Epithelial cell of esophagus (primary cell): Measurements from ENCODE around the gene GSTM1.

Experiments used
- DNase-seq: peaks from one replicate; pipeline ENCODE4 v3.0.0; 2010; ENCODE audit warnings: low read depth
- H3K4me3 ChIP-seq: 2 replicates; pipeline ENCODE4 v1.5.1; 2011; ENCODE audit warnings: mild to moderate bottlenecking, low read length, control low read depth
- TF ChIP-seq, protein P1 (sequence below): IDR thresholded peaks from 2 replicates; pipeline ENCODE4 v1.5.1; 2011; ENCODE audit warnings: low read depth, mild to moderate bottlenecking, low read length, control low read depth, inconsistent platforms; ENCODE audit not compliant: insufficient read depth; ENCODE audit errors: missing control alignments

The GSTM1 gene

GRCh38 chr1:109714661-109715372 lies 27.2 kb downstream of the GSTM1 start:
- H3K4me3 ChIP-seq: no peak overlapping the region
- TF ChIP-seq, protein P1, sequence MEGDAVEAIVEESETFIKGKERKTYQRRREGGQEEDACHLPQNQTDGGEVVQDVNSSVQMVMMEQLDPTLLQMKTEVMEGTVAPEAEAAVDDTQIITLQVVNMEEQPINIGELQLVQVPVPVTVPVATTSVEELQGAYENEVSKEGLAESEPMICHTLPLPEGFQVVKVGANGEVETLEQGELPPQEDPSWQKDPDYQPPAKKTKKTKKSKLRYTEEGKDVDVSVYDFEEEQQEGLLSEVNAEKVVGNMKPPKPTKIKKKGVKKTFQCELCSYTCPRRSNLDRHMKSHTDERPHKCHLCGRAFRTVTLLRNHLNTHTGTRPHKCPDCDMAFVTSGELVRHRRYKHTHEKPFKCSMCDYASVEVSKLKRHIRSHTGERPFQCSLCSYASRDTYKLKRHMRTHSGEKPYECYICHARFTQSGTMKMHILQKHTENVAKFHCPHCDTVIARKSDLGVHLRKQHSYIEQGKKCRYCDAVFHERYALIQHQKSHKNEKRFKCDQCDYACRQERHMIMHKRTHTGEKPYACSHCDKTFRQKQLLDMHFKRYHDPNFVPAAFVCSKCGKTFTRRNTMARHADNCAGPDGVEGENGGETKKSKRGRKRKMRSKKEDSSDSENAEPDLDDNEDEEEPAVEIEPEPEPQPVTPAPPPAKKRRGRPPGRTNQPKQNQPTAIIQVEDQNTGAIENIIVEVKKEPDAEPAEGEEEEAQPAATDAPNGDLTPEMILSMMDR: no peak
- no peak for DNase-seq

DNA sequence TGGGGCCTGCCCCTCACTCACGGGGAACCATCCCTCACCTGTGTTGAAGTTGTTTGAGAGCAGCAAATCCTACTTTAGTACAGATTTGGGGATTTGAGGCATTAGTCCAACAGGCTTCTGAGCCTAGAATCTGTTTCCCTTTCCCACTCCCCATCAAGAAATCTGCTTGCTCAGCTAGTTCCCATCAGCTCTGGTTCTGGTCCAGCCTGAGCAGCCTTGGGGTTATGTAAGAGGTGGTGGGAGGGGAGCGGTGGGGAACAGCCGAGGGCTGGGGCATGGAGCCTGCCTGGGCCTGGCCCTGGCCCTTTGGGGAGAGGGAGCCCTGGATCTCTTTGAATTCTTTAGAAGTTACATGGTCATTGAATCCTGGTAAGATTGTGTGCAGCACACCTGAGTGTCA lies 28.5 kb downstream of the GSTM1 start:
- DNase-seq: no peak
- TF ChIP-seq, protein P1: no peak
- H3K4me3 ChIP-seq: no peak overlapping the region

- no peak overlapping the region for H3K4me3 ChIP-seq
- DNase-seq: no peak
- TF ChIP-seq, protein P1: no peak
Measured at GRCh38 chr1:109716570-109717090, 29.0 kb downstream of the GSTM1 start.

DNA sequence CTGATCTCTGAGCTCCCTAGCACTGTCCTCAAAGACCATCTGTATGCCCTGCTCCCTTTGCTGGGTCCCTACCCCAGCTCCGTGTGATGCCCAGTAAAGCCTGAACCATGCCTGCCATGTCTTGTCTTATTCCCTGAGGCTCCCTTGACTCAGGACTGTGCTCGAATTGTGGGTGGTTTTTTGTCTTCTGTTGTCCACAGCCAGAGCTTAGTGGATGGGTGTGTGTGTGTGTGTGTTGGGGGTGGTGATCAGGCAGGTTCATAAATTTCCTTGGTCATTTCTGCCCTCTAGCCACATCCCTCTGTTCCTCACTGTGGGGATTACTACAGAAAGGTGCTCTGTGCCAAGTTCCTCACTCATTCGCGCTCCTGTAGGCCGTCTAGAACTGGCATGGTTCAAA lies 30.1 kb downstream of the GSTM1 start:
- DNase-seq: peak; percentile 67
- TF ChIP-seq, protein P1: no peak
- no peak overlapping the region for H3K4me3 ChIP-seq

- no peak overlapping the region for H3K4me3 ChIP-seq
- no peak for DNase-seq
- TF ChIP-seq, protein P1: no peak
Measured at GRCh38 chr1:109718495-109718894, 30.9 kb downstream of the GSTM1 start.

GRCh38 chr1:109719337-109719837 lies 31.8 kb downstream of the GSTM1 start:
- no peak overlapping the region for H3K4me3 ChIP-seq
- DNase-seq: peak; percentile 53
- TF ChIP-seq, protein P1: no peak

GRCh38 chr1:109721042-109721441 lies 33.4 kb downstream of the GSTM1 start:
- DNase-seq: no peak
- H3K4me3 ChIP-seq: no peak overlapping the region
- TF ChIP-seq, protein P1: no peak
